Fibroblast of lung (primary cell): ENCODE results near the gene GSC2.

ENCODE experiments used
- CTCF ChIP-seq, 2 donors: IDR thresholded peaks in 1 of 2; conservative IDR thresholded peaks in 1 of 2; 1 replicate in 1 of 2; 2 replicates in 1 of 2; pipeline ENCODE4 v1.5.1; 2011 to 2012; ENCODE audit warnings: low read length in 2 of 2, control low read depth in 1 of 2, inconsistent platforms in 1 of 2, low read depth in 1 of 2, mild to moderate bottlenecking in 1 of 2
- EZH2 ChIP-seq: IDR thresholded peaks from 2 replicates; pipeline ENCODE4 v1.5.1; 2012; ENCODE audit warnings: low read length, control low read depth, mild to moderate bottlenecking; ENCODE audit errors: missing control alignments

- TF ChIP-seq EZH2 (no peak), CTCF (conservative IDR thresholded peaks at IDR 0.05 in 1 of 2, IDR thresholded peaks at IDR 0.05 in 1 of 2; ENCODE audit: low read depth in 1 of 2, low read length in 2 of 2) (no peak)
Observed at GRCh38 chr22:19194766-19195536, 44.9 kb upstream of the GSC2 start.
